Measurements from ENCODE around the gene CENPP. TPM values are rescaled to one million over a fixed set of nuclear protein-coding genes. Genes with fewer than 3 reads are reported as not detected.

CENPP gene
- total and polyA plus RNA-seq, 3 experiments from 2014 or later, result 2.5 to 20.9 (median 19.5) TPM

- H3K4me1 ChIP-seq (ENCODE audit: insufficient read depth, low read length), result no peaks in the 10 kb centered on the region
- H3K27ac ChIP-seq (ENCODE audit: low read depth, low read length), result no peak overlapping the region
- H3K4me1 Mint-ChIP-seq, result peaks cover 6 to 9% (median 8%) of the 10 kb centered on the region in 3 donors
- ChIA-PET CTCF (no interaction called here), POLR2A (no interaction called here)
- no peaks in the 10 kb centered on the region for H3K27me3 ChIP-seq (ENCODE audit: insufficient read depth, low read length, poor library complexity, severe bottlenecking)
- H3K4me3 Mint-ChIP-seq, result no peak overlapping the region
- H3K4me3 ChIP-seq (ENCODE audit: low read length), result no peak overlapping the region
- H3K9me3 ChIP-seq (ENCODE audit: low read length), result no peaks in the 10 kb centered on the region
- H3K27ac Mint-ChIP-seq, result no peak overlapping the region
- no peaks in the 10 kb centered on the region for H3K27me3 Mint-ChIP-seq
- no peaks in the 10 kb centered on the region for H3K9me3 Mint-ChIP-seq
- H3K36me3 ChIP-seq (ENCODE audit: insufficient read depth, low read length), result no peaks in the 10 kb centered on the region
- H3K36me3 Mint-ChIP-seq, result no peaks in the 10 kb centered on the region
- DNase-seq, result no peak
Measured at GRCh38 chr9:92435263-92435662, 109.5 kb downstream of the CENPP start.

- POLR2A ChIA-PET, result no interaction called here
- CTCF ChIA-PET, result no interaction called here
- no peak overlapping the region for H3K4me3 ChIP-seq (ENCODE audit: low read length)
- H3K36me3 Mint-ChIP-seq, result no peaks in the 10 kb centered on the region
- H3K27me3 ChIP-seq (ENCODE audit: insufficient read depth, low read length, poor library complexity, severe bottlenecking), result no peaks in the 10 kb centered on the region
- H3K9me3 ChIP-seq (ENCODE audit: low read length), result no peaks in the 10 kb centered on the region
- peaks cover 14 to 21% (median 20%) of the 10 kb centered on the region in 3 donors for H3K4me1 Mint-ChIP-seq
- no peak overlapping the region for H3K27ac ChIP-seq (ENCODE audit: low read depth, low read length)
- H3K36me3 ChIP-seq (ENCODE audit: insufficient read depth, low read length), result no peaks in the 10 kb centered on the region
- H3K4me3 Mint-ChIP-seq, result no peak overlapping the region
- no peak overlapping the region for H3K27ac Mint-ChIP-seq
- H3K9me3 Mint-ChIP-seq, result no peaks in the 10 kb centered on the region
- peak in 1 of 5 donors; percentile 2 for DNase-seq
- H3K4me1 ChIP-seq (ENCODE audit: insufficient read depth, low read length), result no peaks in the 10 kb centered on the region
- H3K27me3 Mint-ChIP-seq, result no peaks in the 10 kb centered on the region
Measured at GRCh38 chr9:92438900-92439526, 113.3 kb downstream of the CENPP start.

- Mint-ChIP-seq H3K9me3 (no peaks in the 10 kb centered on the region), H3K4me1 (peaks cover 14 to 21% (median 20%) of the 10 kb centered on the region in 3 donors), H3K27ac (peak overlapping the region in 7 of 8 donors; percentile 4 to 91 (median 80)), H3K4me3 (peak overlapping the region; percentile 33 to 78 (median 69)), H3K36me3 (no peaks in the 10 kb centered on the region), H3K27me3 (no peaks in the 10 kb centered on the region)
- no peak for DNase-seq
- POLR2A ChIA-PET, result no interaction called here
- no peaks in the 10 kb centered on the region for H3K4me1 ChIP-seq (ENCODE audit: insufficient read depth, low read length)
- CTCF ChIA-PET, result no interaction called here
- no peak overlapping the region for H3K4me3 ChIP-seq (ENCODE audit: low read length)
- no peaks in the 10 kb centered on the region for H3K9me3 ChIP-seq (ENCODE audit: low read length)
- H3K27me3 ChIP-seq (ENCODE audit: insufficient read depth, low read length, poor library complexity, severe bottlenecking), result no peaks in the 10 kb centered on the region
- no peaks in the 10 kb centered on the region for H3K36me3 ChIP-seq (ENCODE audit: insufficient read depth, low read length)
- H3K27ac ChIP-seq (ENCODE audit: low read depth, low read length), result peak overlapping the region; percentile 3
Measured at GRCh38 chr9:92439921-92440750, 114.4 kb downstream of the CENPP start.

GRCh38 chr9:92440751-92441046, 114.9 kb downstream of the CENPP start:
- Mint-ChIP-seq H3K36me3 (no peaks in the 10 kb centered on the region), H3K4me3 (peak overlapping the region; percentile 33 to 78 (median 69)), H3K9me3 (no peaks in the 10 kb centered on the region), H3K27me3 (no peaks in the 10 kb centered on the region), H3K4me1 (peaks cover 14 to 21% (median 20%) of the 10 kb centered on the region in 3 donors), H3K27ac (peak overlapping the region; percentile 4 to 91 (median 80))
- Histone ChIP-seq H3K27ac (ENCODE audit: low read depth, low read length) (peak overlapping the region; percentile 3), H3K27me3 (ENCODE audit: insufficient read depth, low read length, poor library complexity, severe bottlenecking) (no peaks in the 10 kb centered on the region), H3K36me3 (ENCODE audit: insufficient read depth, low read length) (no peaks in the 10 kb centered on the region), H3K4me3 (ENCODE audit: low read length) (no peak overlapping the region), H3K9me3 (ENCODE audit: low read length) (no peaks in the 10 kb centered on the region), H3K4me1 (ENCODE audit: insufficient read depth, low read length) (no peaks in the 10 kb centered on the region)
- ChIA-PET POLR2A (no interaction called here), CTCF (no interaction called here)
- peak in 1 of 5 donors; percentile 37 for DNase-seq

GRCh38 chr9:92444841-92445240, 119.1 kb downstream of the CENPP start:
- H3K9me3 ChIP-seq (ENCODE audit: low read length), result no peaks in the 10 kb centered on the region
- Mint-ChIP-seq H3K27ac (no peak overlapping the region), H3K36me3 (peaks cover 0 to 11% (median 0%) of the 10 kb centered on the region in 3 donors), H3K4me3 (no peak overlapping the region), H3K9me3 (peaks cover 0 to 4% (median under 1%) of the 10 kb centered on the region in 5 donors), H3K27me3 (no peaks in the 10 kb centered on the region), H3K4me1 (peaks cover 11 to 16% (median 16%) of the 10 kb centered on the region in 3 donors)
- ChIA-PET CTCF (no interaction called here), POLR2A (no interaction called here)
- no peak overlapping the region for H3K4me3 ChIP-seq (ENCODE audit: low read length)
- H3K27me3 ChIP-seq (ENCODE audit: insufficient read depth, low read length, poor library complexity, severe bottlenecking), result no peaks in the 10 kb centered on the region
- no peak for DNase-seq
- no peaks in the 10 kb centered on the region for H3K4me1 ChIP-seq (ENCODE audit: insufficient read depth, low read length)
- no peaks in the 10 kb centered on the region for H3K36me3 ChIP-seq (ENCODE audit: insufficient read depth, low read length)
- H3K27ac ChIP-seq (ENCODE audit: low read depth, low read length), result no peak overlapping the region

- POLR2A ChIA-PET, result no interaction called here
- Mint-ChIP-seq H3K27me3 (no peaks in the 10 kb centered on the region), H3K27ac (no peak overlapping the region), H3K4me1 (peaks cover 0 to 1% (median under 1%) of the 10 kb centered on the region in 3 donors), H3K4me3 (no peak overlapping the region), H3K36me3 (peaks cover 0 to 11% (median 0%) of the 10 kb centered on the region in 3 donors), H3K9me3 (peaks cover 0 to 4% (median 4%) of the 10 kb centered on the region in 5 donors)
- no peaks in the 10 kb centered on the region for H3K4me1 ChIP-seq (ENCODE audit: insufficient read depth, low read length)
- no peaks in the 10 kb centered on the region for H3K9me3 ChIP-seq (ENCODE audit: low read length)
- no peaks in the 10 kb centered on the region for H3K36me3 ChIP-seq (ENCODE audit: insufficient read depth, low read length)
- CTCF ChIA-PET, result no interaction called here
- no peak overlapping the region for H3K4me3 ChIP-seq (ENCODE audit: low read length)
- no peaks in the 10 kb centered on the region for H3K27me3 ChIP-seq (ENCODE audit: insufficient read depth, low read length, poor library complexity, severe bottlenecking)
- no peak overlapping the region for H3K27ac ChIP-seq (ENCODE audit: low read depth, low read length)
- DNase-seq, result no peak
Measured at GRCh38 chr9:92446536-92446935, 120.8 kb downstream of the CENPP start.

GRCh38 chr9:92455217-92455616, 129.5 kb downstream of the CENPP start:
- no peaks in the 10 kb centered on the region for H3K4me1 ChIP-seq (ENCODE audit: insufficient read depth, low read length)
- Mint-ChIP-seq H3K27me3 (no peaks in the 10 kb centered on the region), H3K9me3 (no peaks in the 10 kb centered on the region), H3K4me3 (no peak overlapping the region), H3K36me3 (no peaks in the 10 kb centered on the region), H3K4me1 (no peaks in the 10 kb centered on the region), H3K27ac (no peak overlapping the region)
- H3K9me3 ChIP-seq (ENCODE audit: low read length), result no peaks in the 10 kb centered on the region
- H3K4me3 ChIP-seq (ENCODE audit: low read length), result no peak overlapping the region
- no peak overlapping the region for H3K27ac ChIP-seq (ENCODE audit: low read depth, low read length)
- CTCF ChIA-PET, result no interaction called here
- no peak for DNase-seq
- H3K36me3 ChIP-seq (ENCODE audit: insufficient read depth, low read length), result no peaks in the 10 kb centered on the region
- H3K27me3 ChIP-seq (ENCODE audit: insufficient read depth, low read length, poor library complexity, severe bottlenecking), result no peaks in the 10 kb centered on the region
- POLR2A ChIA-PET, result no interaction called here

- no peaks in the 10 kb centered on the region for H3K36me3 ChIP-seq (ENCODE audit: insufficient read depth, low read length)
- Mint-ChIP-seq H3K27ac (no peak overlapping the region), H3K9me3 (no peaks in the 10 kb centered on the region), H3K4me3 (no peak overlapping the region), H3K36me3 (no peaks in the 10 kb centered on the region), H3K27me3 (no peaks in the 10 kb centered on the region), H3K4me1 (no peaks in the 10 kb centered on the region)
- no peaks in the 10 kb centered on the region for H3K27me3 ChIP-seq (ENCODE audit: insufficient read depth, low read length, poor library complexity, severe bottlenecking)
- no peak for DNase-seq
- H3K9me3 ChIP-seq (ENCODE audit: low read length), result no peaks in the 10 kb centered on the region
- H3K27ac ChIP-seq (ENCODE audit: low read depth, low read length), result no peak overlapping the region
- POLR2A ChIA-PET, result no interaction called here
- no peak overlapping the region for H3K4me3 ChIP-seq (ENCODE audit: low read length)
- H3K4me1 ChIP-seq (ENCODE audit: insufficient read depth, low read length), result no peaks in the 10 kb centered on the region
- CTCF ChIA-PET, result interaction anchor here (0.7 kb wide), 1 partner anchor 25 kb away, joined by 3 read pairs; the partner anchor contains the start of gene ASPN
Measured at GRCh38 chr9:92457576-92457975, 131.8 kb downstream of the CENPP start.
